ENCODE measurements around the gene GCA. TPM values are rescaled to one million over a fixed set of nuclear protein-coding genes. Genes with fewer than 3 reads are reported as not detected.
A peak's percentile ranks its signal among the peaks of the same experiment; 100 is the strongest.

The GCA gene
- total RNA-seq, 1 donor from 2014 or later, result 13.5 TPM

GRCh38 chr2:162301151-162301804 is 42.7 kb upstream of the GCA start:
- Histone ChIP-seq H3K36me3 (peaks cover 0 to 3% of the 10 kb centered on the region in 2 donors), H3K4me1 (no peaks in the 10 kb centered on the region), H3K9me3 (no peaks in the 10 kb centered on the region), H3K27ac (no peak overlapping the region), H3K4me3 (no peak overlapping the region), H3K27me3 (no peaks in the 10 kb centered on the region)
- intact Hi-C loops (cut with DNase I), result no loop called here
- no peak for DNase-seq (ENCODE audit: extremely low spot score in 2 of 2)
- TF ChIP-seq POLR2AphosphoS5 (IDR thresholded peaks at IDR 0.05; ENCODE audit: insufficient read depth in 1 of 2, low read depth in 1 of 2), result peak in 1 of 2 donors; percentile 52
- TF ChIP-seq POLR2A (IDR thresholded peaks at IDR 0.05), result no peak
- TF ChIP-seq CTCF (IDR thresholded peaks at IDR 0.05), result peak; percentile 48 to 86 (median 72)

GRCh38 chr2:162301877-162302276 is 42.1 kb upstream of the GCA start:
- intact Hi-C loops (cut with DNase I), result no loop called here
- no peaks in the 10 kb centered on the region for H3K27me3 ChIP-seq
- no peaks in the 10 kb centered on the region for H3K4me1 ChIP-seq
- DNase-seq (ENCODE audit: extremely low spot score in 2 of 2), result no peak
- H3K27ac ChIP-seq, result no peak overlapping the region
- H3K36me3 ChIP-seq, result peaks cover 0 to 8% of the 10 kb centered on the region in 2 donors
- no peaks in the 10 kb centered on the region for H3K9me3 ChIP-seq
- TF ChIP-seq POLR2AphosphoS5 (IDR thresholded peaks at IDR 0.05; ENCODE audit: insufficient read depth in 1 of 2, low read depth in 1 of 2) (no peak), CTCF (IDR thresholded peaks at IDR 0.05) (no peak)
- H3K4me3 ChIP-seq, result no peak overlapping the region

GRCh38 chr2:162305901-162306300 is 38.0 kb upstream of the GCA start:
- Histone ChIP-seq H3K4me1 (no peaks in the 10 kb centered on the region), H3K4me3 (no peak overlapping the region), H3K27ac (no peak overlapping the region), H3K27me3 (no peaks in the 10 kb centered on the region), H3K9me3 (no peaks in the 10 kb centered on the region), H3K36me3 (peaks cover 0 to 12% of the 10 kb centered on the region in 2 donors)
- no peak for TF ChIP-seq POLR2AphosphoS5 (IDR thresholded peaks at IDR 0.05; ENCODE audit: insufficient read depth in 1 of 2, low read depth in 1 of 2)
- TF ChIP-seq CTCF (IDR thresholded peaks at IDR 0.05), result no peak
- TF ChIP-seq POLR2A (IDR thresholded peaks at IDR 0.05), result no peak
- DNase-seq (ENCODE audit: extremely low spot score in 2 of 2), result no peak
- intact Hi-C loops (cut with DNase I), result no loop called here

GRCh38 chr2:162308747-162309503 is 35.0 kb upstream of the GCA start:
- DNase-seq (ENCODE audit: extremely low spot score in 2 of 2), result no peak
- Histone ChIP-seq H3K27ac (no peak overlapping the region), H3K9me3 (no peaks in the 10 kb centered on the region), H3K36me3 (peaks cover 0 to 12% of the 10 kb centered on the region in 2 donors), H3K4me1 (no peaks in the 10 kb centered on the region), H3K27me3 (no peaks in the 10 kb centered on the region), H3K4me3 (no peak overlapping the region)
- intact Hi-C loops (cut with DNase I), result no loop called here
- TF ChIP-seq CTCF (IDR thresholded peaks at IDR 0.05) (no peak), POLR2A (IDR thresholded peaks at IDR 0.05) (no peak), POLR2AphosphoS5 (IDR thresholded peaks at IDR 0.05; ENCODE audit: insufficient read depth in 1 of 2, low read depth in 1 of 2) (no peak)

GRCh38 chr2:162312853-162313252 is 31.1 kb upstream of the GCA start:
- H3K4me1 ChIP-seq, result peaks cover 26% of the 10 kb centered on the region
- H3K27ac ChIP-seq, result no peak overlapping the region
- TF ChIP-seq POLR2A (IDR thresholded peaks at IDR 0.05) (no peak), POLR2AphosphoS5 (IDR thresholded peaks at IDR 0.05; ENCODE audit: insufficient read depth in 1 of 2, low read depth in 1 of 2) (no peak), CTCF (IDR thresholded peaks at IDR 0.05) (no peak)
- no peak for DNase-seq (ENCODE audit: extremely low spot score in 2 of 2)
- H3K4me3 ChIP-seq, result no peak overlapping the region
- no peaks in the 10 kb centered on the region for H3K9me3 ChIP-seq
- peaks cover 0 to 4% of the 10 kb centered on the region in 2 donors for H3K36me3 ChIP-seq
- H3K27me3 ChIP-seq, result no peaks in the 10 kb centered on the region
- intact Hi-C loops (cut with DNase I), result no loop called here

Data from vagina (tissue), 2 donors.